ENCODE results near the gene CCDC196.
"Not testable (repeated sequence)": the region's sequence is repeated elsewhere in the genome, so short reads cannot be mapped to it uniquely, and the experiment has no call there.

The CCDC196 gene

DNA sequence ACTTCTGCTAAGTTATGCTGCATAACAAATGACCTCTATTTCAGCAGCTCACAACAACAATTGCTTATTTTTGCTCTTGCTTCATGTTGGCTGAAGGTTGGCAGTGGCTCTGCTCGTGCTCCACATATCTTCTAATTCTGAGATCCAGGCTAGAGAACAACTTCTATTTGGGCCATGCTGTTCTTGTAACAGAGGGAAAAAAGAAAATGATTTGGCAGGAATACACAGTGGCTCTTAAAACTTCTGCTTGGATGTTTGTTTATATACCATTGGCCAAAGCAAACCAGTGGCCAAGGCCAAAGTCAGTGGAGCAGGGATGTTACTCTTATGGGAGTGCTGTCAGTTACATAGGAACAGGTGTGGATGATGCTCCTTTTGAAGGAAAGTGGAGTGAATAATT lies 53.9 kb downstream of the CCDC196 start:
- Histone ChIP-seq H3K14ac (ENCODE audit: low read length) (no peak overlapping the region), H3K79me2 (ENCODE audit: control insufficient read depth, insufficient read depth, low read length, poor library complexity) (no peaks in the 10 kb centered on the region), H3K4me3 (ENCODE audit: low read depth, low read length) (no peak overlapping the region), H3K79me1 (ENCODE audit: low read length) (no peaks in the 10 kb centered on the region), H2AFZ (ENCODE audit: insufficient read depth, low read length, poor library complexity) (no peak overlapping the region), H2BK12ac (ENCODE audit: low read length) (no peak overlapping the region), H3K27me3 (ENCODE audit: insufficient read depth, low read length) (no peaks in the 10 kb centered on the region), H2BK5ac (ENCODE audit: low read depth, low read length, poor library complexity) (no peak overlapping the region), H2BK120ac (ENCODE audit: insufficient read depth, low read length, poor library complexity) (no peak overlapping the region), H3K9ac (ENCODE audit: low read length) (no peak overlapping the region), H3K36me3 (ENCODE audit: control insufficient read depth in 1 of 2, insufficient read depth in 2 of 2, low read length in 2 of 2) (no peaks in the 10 kb centered on the region), H3K18ac (ENCODE audit: low read length) (no peak overlapping the region), H4K91ac (ENCODE audit: low read depth, low read length) (no peak overlapping the region), H4K12ac (ENCODE audit: low read depth, low read length) (no peak overlapping the region), H2AK5ac (ENCODE audit: low read length) (no peak overlapping the region), H3K9me3 (ENCODE audit: insufficient read depth, low read depth, low read length) (no peaks in the 10 kb centered on the region), H3K27ac (ENCODE audit: low read depth, low read length) (no peak overlapping the region), H4K8ac (ENCODE audit: low read depth, low read length) (no peak overlapping the region), H3K4me1 (ENCODE audit: control insufficient read depth in 1 of 2, insufficient read depth in 2 of 2, low read length in 2 of 2) (no peaks in the 10 kb centered on the region), H3K4me2 (ENCODE audit: low read length) (no peak overlapping the region), H3K23ac (ENCODE audit: low read length) (no peak overlapping the region), H3K4ac (ENCODE audit: low read depth, low read length) (no peak overlapping the region)
- no peak for DNase-seq
- WGBS (ENCODE audit: extremely low coverage, insufficient coverage, insufficient read length): no CpG with 5 or more reads among the region's 1 CpG

DNA sequence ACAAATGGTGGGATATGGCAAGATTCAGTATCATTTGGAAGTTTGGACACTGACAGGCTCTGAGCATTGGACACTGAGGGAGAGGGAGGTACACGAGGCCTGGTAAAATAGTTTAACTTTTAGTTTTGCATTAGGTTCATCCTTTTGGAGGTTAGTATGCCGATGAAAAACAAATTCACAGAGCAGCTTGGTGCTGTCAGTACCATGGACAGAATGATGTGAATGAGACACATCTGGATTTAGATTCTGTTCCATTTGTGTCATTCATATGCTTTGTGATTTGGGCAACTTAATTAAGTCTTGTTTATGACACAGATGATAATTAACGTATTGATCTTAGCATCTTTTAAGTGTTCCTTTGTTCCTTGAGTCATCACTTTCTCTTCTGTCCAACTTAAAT lies 55.5 kb downstream of the CCDC196 start:
- Histone ChIP-seq H3K79me2 (ENCODE audit: control insufficient read depth, insufficient read depth, low read length, poor library complexity) (no peaks in the 10 kb centered on the region), H2BK5ac (ENCODE audit: low read depth, low read length, poor library complexity) (no peak overlapping the region), H3K14ac (ENCODE audit: low read length) (no peak overlapping the region), H3K4ac (ENCODE audit: low read depth, low read length) (no peak overlapping the region), H3K4me2 (ENCODE audit: low read length) (no peak overlapping the region), H3K79me1 (ENCODE audit: low read length) (no peaks in the 10 kb centered on the region), H3K9me3 (ENCODE audit: insufficient read depth, low read depth, low read length) (peaks cover 3% of the 10 kb centered on the region), H3K27me3 (ENCODE audit: insufficient read depth, low read length) (no peaks in the 10 kb centered on the region), H3K18ac (ENCODE audit: low read length) (no peak overlapping the region), H4K12ac (ENCODE audit: low read depth, low read length) (no peak overlapping the region), H3K23ac (ENCODE audit: low read length) (no peak overlapping the region), H4K8ac (ENCODE audit: low read depth, low read length) (no peak overlapping the region), H2AK5ac (ENCODE audit: low read length) (no peak overlapping the region), H3K36me3 (ENCODE audit: control insufficient read depth in 1 of 2, insufficient read depth in 2 of 2, low read length in 2 of 2) (no peaks in the 10 kb centered on the region), H2AFZ (ENCODE audit: insufficient read depth, low read length, poor library complexity) (no peak overlapping the region), H3K9ac (ENCODE audit: low read length) (no peak overlapping the region), H3K4me1 (ENCODE audit: control insufficient read depth in 1 of 2, insufficient read depth in 2 of 2, low read length in 2 of 2) (no peaks in the 10 kb centered on the region), H3K27ac (ENCODE audit: low read depth, low read length) (no peak overlapping the region), H4K91ac (ENCODE audit: low read depth, low read length) (no peak overlapping the region), H2BK120ac (ENCODE audit: insufficient read depth, low read length, poor library complexity) (no peak overlapping the region), H3K4me3 (ENCODE audit: low read depth, low read length) (no peak overlapping the region), H2BK12ac (ENCODE audit: low read length) (no peak overlapping the region)
- no peak for DNase-seq
- WGBS (ENCODE audit: extremely low coverage, insufficient coverage, insufficient read length): no CpG with 5 or more reads among the region's 3 CpGs

DNA sequence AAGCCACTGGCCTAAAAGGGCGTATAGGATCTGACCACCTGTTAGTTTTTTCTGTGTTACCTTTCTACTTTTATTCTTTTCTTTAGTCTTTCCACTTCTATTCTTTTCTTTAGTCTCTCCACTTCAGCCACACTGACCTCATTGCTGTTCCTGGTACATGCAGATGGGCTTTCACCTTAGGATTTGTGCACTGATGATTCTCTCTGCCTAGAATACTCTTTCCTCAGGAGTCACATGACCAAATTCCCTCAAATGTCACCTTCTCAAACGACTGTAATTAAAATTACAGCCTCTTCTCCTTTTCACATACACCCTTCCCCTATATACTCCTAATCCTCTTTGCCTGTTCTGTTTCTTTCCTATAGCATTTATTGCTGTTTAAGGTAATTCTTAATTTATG lies 57.8 kb downstream of the CCDC196 start:
- Histone ChIP-seq H3K79me1 (ENCODE audit: low read length) (no peaks in the 10 kb centered on the region), H4K91ac (ENCODE audit: low read depth, low read length) (no peak overlapping the region), H3K4me3 (ENCODE audit: low read depth, low read length) (no peak overlapping the region), H2AK5ac (ENCODE audit: low read length) (no peak overlapping the region), H2AFZ (ENCODE audit: insufficient read depth, low read length, poor library complexity) (no peak overlapping the region), H3K4me2 (ENCODE audit: low read length) (no peak overlapping the region), H3K4ac (ENCODE audit: low read depth, low read length) (no peak overlapping the region), H3K23ac (ENCODE audit: low read length) (no peak overlapping the region), H3K27ac (ENCODE audit: low read depth, low read length) (no peak overlapping the region), H3K4me1 (ENCODE audit: control insufficient read depth in 1 of 2, insufficient read depth in 2 of 2, low read length in 2 of 2) (no peaks in the 10 kb centered on the region), H2BK120ac (ENCODE audit: insufficient read depth, low read length, poor library complexity) (no peak overlapping the region), H2BK5ac (ENCODE audit: low read depth, low read length, poor library complexity) (no peak overlapping the region), H2BK12ac (ENCODE audit: low read length) (no peak overlapping the region), H3K14ac (ENCODE audit: low read length) (no peak overlapping the region), H3K9ac (ENCODE audit: low read length) (no peak overlapping the region), H3K36me3 (ENCODE audit: control insufficient read depth in 1 of 2, insufficient read depth in 2 of 2, low read length in 2 of 2) (no peaks in the 10 kb centered on the region), H3K9me3 (ENCODE audit: insufficient read depth, low read depth, low read length) (peaks cover 3% of the 10 kb centered on the region), H3K27me3 (ENCODE audit: insufficient read depth, low read length) (no peaks in the 10 kb centered on the region), H4K12ac (ENCODE audit: low read depth, low read length) (no peak overlapping the region), H3K18ac (ENCODE audit: low read length) (no peak overlapping the region), H4K8ac (ENCODE audit: low read depth, low read length) (no peak overlapping the region), H3K79me2 (ENCODE audit: control insufficient read depth, insufficient read depth, low read length, poor library complexity) (no peaks in the 10 kb centered on the region)
- 100% methylated on average over 1 of the region's 2 CpGs for WGBS (ENCODE audit: extremely low coverage, insufficient coverage, insufficient read length)
- DNase-seq: no peak

DNA sequence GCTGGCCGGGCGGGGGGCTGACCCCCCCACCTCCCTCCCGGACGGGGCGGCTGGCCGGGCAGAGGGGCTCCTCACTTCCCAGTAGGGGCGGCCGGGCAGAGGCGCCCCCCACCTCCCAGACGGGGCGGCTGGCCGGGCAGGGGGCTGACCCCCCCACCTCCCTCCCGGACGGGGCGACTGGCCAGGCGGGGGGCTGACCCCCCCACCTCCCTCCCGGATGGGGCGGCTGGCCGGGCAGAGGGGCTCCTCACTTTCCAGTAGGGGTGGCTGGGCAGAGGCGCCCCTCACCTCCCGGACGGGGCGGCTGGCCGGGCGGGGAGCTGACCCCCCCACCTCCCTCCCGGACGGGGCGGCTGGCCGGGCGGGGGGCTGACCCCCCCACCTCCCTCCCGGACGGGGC lies 59.0 kb downstream of the CCDC196 start:
- not testable (repeated sequence) for H4K91ac ChIP-seq (ENCODE audit: low read depth, low read length); H2BK12ac ChIP-seq (ENCODE audit: low read length); H3K4me3 ChIP-seq (ENCODE audit: low read depth, low read length); H3K79me2 ChIP-seq (ENCODE audit: control insufficient read depth, insufficient read depth, low read length, poor library complexity); H3K9me3 ChIP-seq (ENCODE audit: insufficient read depth, low read depth, low read length); H2BK120ac ChIP-seq (ENCODE audit: insufficient read depth, low read length, poor library complexity); DNase-seq; H3K27me3 ChIP-seq (ENCODE audit: insufficient read depth, low read length); H2BK5ac ChIP-seq (ENCODE audit: low read depth, low read length, poor library complexity); H3K14ac ChIP-seq (ENCODE audit: low read length); H3K27ac ChIP-seq (ENCODE audit: low read depth, low read length); H2AK5ac ChIP-seq (ENCODE audit: low read length); H3K4me1 ChIP-seq (ENCODE audit: control insufficient read depth in 1 of 2, insufficient read depth in 2 of 2, low read length in 2 of 2); H3K79me1 ChIP-seq (ENCODE audit: low read length); H3K9ac ChIP-seq (ENCODE audit: low read length); H3K18ac ChIP-seq (ENCODE audit: low read length); H3K4me2 ChIP-seq (ENCODE audit: low read length); H4K8ac ChIP-seq (ENCODE audit: low read depth, low read length); H3K36me3 ChIP-seq (ENCODE audit: control insufficient read depth in 1 of 2, insufficient read depth in 2 of 2, low read length in 2 of 2); H4K12ac ChIP-seq (ENCODE audit: low read depth, low read length); H3K23ac ChIP-seq (ENCODE audit: low read length); H3K4ac ChIP-seq (ENCODE audit: low read depth, low read length); H2AFZ ChIP-seq (ENCODE audit: insufficient read depth, low read length, poor library complexity)
- WGBS (ENCODE audit: extremely low coverage, insufficient coverage, insufficient read length): no CpG with 5 or more reads among the region's 32 CpGs
